ENCODE measurements around the gene PRG3.

Gene PRG3

GRCh38 chr11:57335023-57335342 lies 46.0 kb downstream of the PRG3 start:
- H3K27ac ChIP-seq, result peak overlapping the region; percentile 93
- no peak for TF ChIP-seq CTCF (conservative IDR thresholded peaks at IDR 0.05)

- no peak overlapping the region for H3K27ac ChIP-seq
Observed at GRCh38 chr11:57332694-57333440, 48.1 kb downstream of the PRG3 start.

GRCh38 chr11:57331720-57332119 lies 49.2 kb downstream of the PRG3 start:
- TF ChIP-seq CTCF (conservative IDR thresholded peaks at IDR 0.05), result no peak
- no peak overlapping the region for H3K27ac ChIP-seq

More at GRCh38 chr11:57332694-57333440, 48.1 kb downstream of the PRG3 start:
- no peak for TF ChIP-seq CTCF (conservative IDR thresholded peaks at IDR 0.05)

- no peak for TF ChIP-seq CTCF (conservative IDR thresholded peaks at IDR 0.05)
- no peak overlapping the region for H3K27ac ChIP-seq
Observed at GRCh38 chr11:57330029-57330428, 50.9 kb downstream of the PRG3 start.

GRCh38 chr11:57327721-57328120 lies 53.2 kb downstream of the PRG3 start:
- TF ChIP-seq CTCF (conservative IDR thresholded peaks at IDR 0.05), result no peak
- peak overlapping the region; percentile 88 for H3K27ac ChIP-seq

Data from VCaP (cell line).